ENCODE measurements around the gene RDH11.

DNA sequence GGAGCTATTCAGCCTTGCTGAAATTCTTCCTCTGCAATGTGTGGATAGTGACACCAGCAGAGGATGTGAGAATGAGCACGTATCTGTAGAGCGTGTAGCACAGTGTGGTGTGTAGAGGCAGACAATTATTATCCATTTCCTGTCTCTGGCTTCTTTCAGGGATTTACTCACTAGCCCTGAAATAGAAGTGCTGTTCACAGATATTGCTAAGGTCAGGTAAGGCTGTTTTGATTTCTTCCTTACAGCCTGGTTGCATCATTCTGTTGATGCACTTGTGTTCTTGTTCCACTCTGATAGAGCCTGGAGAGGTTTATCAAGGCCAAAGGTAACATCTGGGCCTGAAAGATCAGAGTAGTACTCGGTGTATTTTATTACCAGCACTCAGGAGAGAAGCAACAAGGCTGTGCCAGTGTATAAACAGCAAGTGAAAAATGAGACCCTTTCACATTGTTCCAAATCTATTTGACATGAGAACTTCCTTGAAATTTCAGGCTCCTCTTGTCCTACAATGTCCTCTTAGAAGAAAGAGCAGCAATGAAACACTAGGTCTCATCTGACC is 59.1 kb downstream of the RDH11 start:
- TF ChIP-seq, protein P1, sequence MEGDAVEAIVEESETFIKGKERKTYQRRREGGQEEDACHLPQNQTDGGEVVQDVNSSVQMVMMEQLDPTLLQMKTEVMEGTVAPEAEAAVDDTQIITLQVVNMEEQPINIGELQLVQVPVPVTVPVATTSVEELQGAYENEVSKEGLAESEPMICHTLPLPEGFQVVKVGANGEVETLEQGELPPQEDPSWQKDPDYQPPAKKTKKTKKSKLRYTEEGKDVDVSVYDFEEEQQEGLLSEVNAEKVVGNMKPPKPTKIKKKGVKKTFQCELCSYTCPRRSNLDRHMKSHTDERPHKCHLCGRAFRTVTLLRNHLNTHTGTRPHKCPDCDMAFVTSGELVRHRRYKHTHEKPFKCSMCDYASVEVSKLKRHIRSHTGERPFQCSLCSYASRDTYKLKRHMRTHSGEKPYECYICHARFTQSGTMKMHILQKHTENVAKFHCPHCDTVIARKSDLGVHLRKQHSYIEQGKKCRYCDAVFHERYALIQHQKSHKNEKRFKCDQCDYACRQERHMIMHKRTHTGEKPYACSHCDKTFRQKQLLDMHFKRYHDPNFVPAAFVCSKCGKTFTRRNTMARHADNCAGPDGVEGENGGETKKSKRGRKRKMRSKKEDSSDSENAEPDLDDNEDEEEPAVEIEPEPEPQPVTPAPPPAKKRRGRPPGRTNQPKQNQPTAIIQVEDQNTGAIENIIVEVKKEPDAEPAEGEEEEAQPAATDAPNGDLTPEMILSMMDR (IDR thresholded peaks at IDR 0.05; ENCODE audit: low read length): no peak
- TF ChIP-seq EZH2 (optimal IDR thresholded peaks at IDR 0.05; ENCODE audit: low read depth, low read length): no peak
- no peak for TF ChIP-seq EZH2phosphoT487 (IDR thresholded peaks at IDR 0.05; ENCODE audit: low read length)
